Kidney (tissue), 14 donors: ENCODE measurements around the gene BTBD2. TPM values are rescaled to one million over a fixed set of nuclear protein-coding genes. Genes with fewer than 3 reads are reported as not detected.

Experiments
- DNase-seq, 5 donors: peaks; one replicate each; pipeline ENCODE4 v3.0.0-alpha.2; 2013 to 2020
- FAIRE-seq: peaks from 2 replicates; lab custom pipeline; 2012; peaks lifted over from hg19 to GRCh38; lab: Jason Lieb, UNC
- H3K27ac ChIP-seq, 2 donors: one replicate each; pipeline ENCODE4 v1.7.0; 2013; ENCODE audit warnings: low read depth in 2 of 2, low read length in 2 of 2, inconsistent platforms in 1 of 2
- H3K27me3 ChIP-seq: one replicate; pipeline ENCODE4 v1.7.1; 2013; ENCODE audit warnings: low read length, inconsistent platforms; ENCODE audit not compliant: control insufficient read depth, insufficient read depth
- H3K36me3 ChIP-seq, 3 donors: one replicate each; pipeline versions ENCODE4 v1.7.0 to v1.7.1; 2013; ENCODE audit warnings: low read length in 3 of 3, control low read depth in 1 of 3, inconsistent platforms in 1 of 3; ENCODE audit not compliant: insufficient read depth in 3 of 3, control insufficient read depth in 2 of 3
- H3K4me1 ChIP-seq, 3 donors: one replicate each; pipeline versions ENCODE4 v1.7.0 to v1.7.1; 2013; ENCODE audit warnings: low read length in 3 of 3, inconsistent platforms in 1 of 3, low read depth in 1 of 3; ENCODE audit not compliant: control insufficient read depth in 2 of 3, insufficient read depth in 2 of 3
- H3K4me3 ChIP-seq, 3 donors: one replicate each; pipeline versions ENCODE4 v1.7.0 to v1.8.1; 2013; ENCODE audit warnings: low read length in 3 of 3, control low read depth in 1 of 3, inconsistent platforms in 1 of 3
- H3K9ac ChIP-seq, 3 donors: one replicate each; pipeline versions ENCODE4 v1.7.0 to v1.7.1; 2013; ENCODE audit warnings: low read length in 3 of 3, control low read depth in 1 of 3, inconsistent platforms in 1 of 3
- H3K9me3 ChIP-seq, 3 donors: one replicate each; pipeline versions ENCODE4 v1.7.0 to v1.7.1; 2013; ENCODE audit warnings: low read length in 3 of 3, control low read depth in 1 of 3, inconsistent platforms in 1 of 3; ENCODE audit not compliant: control insufficient read depth in 2 of 3, insufficient read depth in 1 of 3
- CTCF ChIP-seq: IDR thresholded peaks from 3 replicates; pipeline ENCODE4 v1.5.1; 2012; ENCODE audit warnings: mild to moderate bottlenecking, moderate library complexity, borderline replicate concordance; ENCODE audit not compliant: insufficient read depth; ENCODE audit errors: extremely low read depth
- intact Hi-C: fragments of 100-400 bp; cut with DNase I; formaldehyde crosslinking; loops from one replicate; pipeline ENCODE4 v1.11.1; 2022
- polyA plus RNA-seq: library from polyadenylated mRNA; stranded (reverse); fragments of 350-450 nt; fragmentation: Illumina TruSeq; extraction: RNeasy Lipid Tissue Mini Kit (QIAGEN cat#74804); gene quantifications from one replicate; pipeline ENCODE4 v1.2.3, GENCODE V29; 2014; ENCODE audit warnings: low read depth, low replicate concordance; ENCODE audit not compliant: insufficient read depth
- total RNA-seq: library from RNA; stranded (reverse); fragmentation: NEBNext Ultra II Directional; extraction: Animal tissue kit (Norgen Biotek cat#: 25700); gene quantifications from one replicate; pipeline ENCODE4 v1.2.1, GENCODE V29; 2021
- donor health status: control.
- donor health status: control.
- donor health status: control.
- donor health status: control.
- donor health status: control.
- donor health status: DM: yes; HTN: yes; CAD: no.
- donor health status: Normal renal cell carcinoma (clear cell type).

BTBD2 gene
- total and polyA plus RNA-seq, 2 donors from 2014 or later: 57.0 to 70.3 TPM

GRCh38 chr19:2043251-2043641 lies 27.7 kb upstream of the BTBD2 start:
- Histone ChIP-seq H3K36me3 (peaks cover 0 to 54% (median 3%) of the 10 kb centered on the region in 3 donors), H3K4me3 (no peak overlapping the region), H3K27me3 (no peaks in the 10 kb centered on the region), H3K9ac (no peak overlapping the region), H3K27ac (peak overlapping the region; percentile 87 to 89), H3K9me3 (no peaks in the 10 kb centered on the region), H3K4me1 (peaks cover 0 to 67% (median 37%) of the 10 kb centered on the region in 3 donors)
- intact Hi-C loops: no loop called here
- FAIRE-seq (no peak), DNase-seq (peak in 1 of 5 donors; percentile 70)
- no peak for TF ChIP-seq CTCF

DNA sequence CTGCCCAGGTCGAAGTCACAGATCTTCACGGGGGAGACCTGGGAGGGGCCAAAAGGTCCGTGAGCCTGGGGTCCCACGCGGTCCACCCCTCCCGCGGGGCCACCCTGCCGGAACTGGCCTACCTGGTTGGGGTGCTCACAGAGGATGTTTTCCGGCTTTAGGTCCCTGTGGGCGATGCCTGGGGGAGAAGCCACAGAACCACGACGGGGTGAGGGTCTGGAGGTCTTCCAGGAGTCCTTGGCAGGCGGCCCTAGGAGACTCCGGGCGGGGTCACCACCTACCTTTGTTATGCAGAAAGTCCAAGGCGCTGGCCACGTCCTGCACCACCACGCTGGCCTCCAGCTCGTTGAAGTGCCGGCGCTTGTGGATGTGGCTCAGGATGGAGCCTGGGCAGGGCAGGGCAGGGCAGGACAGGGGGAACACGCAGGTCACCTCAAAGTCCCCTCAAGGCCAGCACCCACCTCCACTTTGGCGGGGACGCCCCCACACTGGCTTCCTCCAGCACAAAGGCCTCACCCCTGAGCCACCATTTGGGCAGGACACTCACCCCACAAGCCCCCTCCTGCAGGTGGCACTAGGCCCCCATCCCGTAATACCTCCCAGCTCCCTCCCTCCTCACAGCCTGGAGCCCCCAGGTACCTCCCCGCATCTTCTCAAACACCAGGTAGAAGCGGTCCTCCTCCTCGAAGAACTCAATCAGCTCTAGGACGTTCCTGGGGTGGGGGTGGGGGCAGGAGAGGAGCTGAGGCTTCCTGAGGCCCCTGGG lies 27.2 kb upstream of the BTBD2 start:
- no peak for TF ChIP-seq CTCF
- no peak overlapping the region for H3K4me3 ChIP-seq
- H3K27me3 ChIP-seq: no peaks in the 10 kb centered on the region
- peaks cover 0 to 61% (median 32%) of the 10 kb centered on the region in 3 donors for H3K4me1 ChIP-seq
- intact Hi-C loops: no loop called here
- DNase-seq (peak in 1 of 5 donors; percentile 85), FAIRE-seq (no peak)
- H3K9me3 ChIP-seq: no peaks in the 10 kb centered on the region
- H3K36me3 ChIP-seq: peaks cover 0 to 51% (median 3%) of the 10 kb centered on the region in 3 donors
- peak overlapping the region in 1 of 3 donors; percentile 31 for H3K9ac ChIP-seq
- peak overlapping the region; percentile 87 to 89 for H3K27ac ChIP-seq

- DNase-seq: peak; percentile 97 to 100 (median 98)
- TF ChIP-seq CTCF: no peak
- FAIRE-seq: no peak
- Histone ChIP-seq H3K27me3 (no peaks in the 10 kb centered on the region), H3K9me3 (no peaks in the 10 kb centered on the region), H3K9ac (peak overlapping the region in 1 of 3 donors; percentile 31), H3K36me3 (peaks cover 0 to 51% (median 3%) of the 10 kb centered on the region in 3 donors), H3K27ac (peak overlapping the region; percentile 87 to 89), H3K4me1 (peaks cover 0 to 53% (median 27%) of the 10 kb centered on the region in 3 donors), H3K4me3 (peak overlapping the region in 1 of 3 donors; percentile 37)
- intact Hi-C loops: no loop called here
Observed at GRCh38 chr19:2041683-2042484, 26.4 kb upstream of the BTBD2 start.
